HepG2 (cell line): Measurements from ENCODE around the gene CEP104. TPM values are rescaled to one million over a fixed set of nuclear protein-coding genes. Genes with fewer than 3 reads are reported as not detected.

Experiments
- ARNT ChIP-seq: fragments of 450-650 bp; IDR thresholded peaks from 2 replicates; pipeline ENCODE4 v1.6.1; 2017
- BHLHE40 ChIP-seq: IDR thresholded peaks from 2 replicates; pipeline ENCODE4 v1.6.1; 2011; ENCODE audit warnings: low read length, improper control_type of control experiment
- FOXP1 ChIP-seq, 2 experiments: fragments of 450-650 bp in 1 of 2; IDR thresholded peaks; 2 replicates each; pipeline ENCODE4 v1.6.1; 2017 to 2018; ENCODE audit warnings: antibody characterized with exemption in 1 of 2
- HCFC1 ChIP-seq: fragments of 150-350 bp; IDR thresholded peaks from 2 replicates; pipeline ENCODE4 v1.6.1; 2014; ENCODE audit warnings: low read depth, low read length
- HOXA5 ChIP-seq: sonication (generic); formaldehyde crosslinking; IDR thresholded peaks from 2 replicates; pipeline ENCODE4 v1.4.0; 2020; ENCODE audit warnings: missing genetic modification reagents
- JUN ChIP-seq: sonication (generic); formaldehyde crosslinking; IDR thresholded peaks from 2 replicates; pipeline ENCODE4 v1.4.0; 2020; ENCODE audit warnings: mild to moderate bottlenecking, missing genetic modification reagents
- MAZ ChIP-seq, 2 experiments: sonication (generic) in 1 of 2; formaldehyde crosslinking in 1 of 2; IDR thresholded peaks; 2 replicates each; pipeline versions ENCODE4 v1.5.0 to v1.6.1; 2012 to 2020; ENCODE audit warnings: low read depth in 2 of 2, mild to moderate bottlenecking in 2 of 2, borderline replicate concordance in 1 of 2, improper control_type of control experiment in 1 of 2, low read length in 1 of 2, missing genetic modification reagents in 1 of 2, moderate library complexity in 1 of 2
- MIER2 ChIP-seq: IDR thresholded peaks from 2 replicates; pipeline ENCODE4 v1.6.1; 2016; ENCODE audit warnings: missing biosample characterization, missing genetic modification reagents
- RORA ChIP-seq: sonication (generic); formaldehyde crosslinking; IDR thresholded peaks from 2 replicates; pipeline ENCODE4 v1.5.0; 2020; ENCODE audit warnings: mild to moderate bottlenecking, missing genetic modification reagents, moderate library complexity
- SNRNP70 ChIP-seq: fragments of 200-400 bp; formaldehyde crosslinking; IDR thresholded peaks from 2 replicates; pipeline ENCODE4 v1.6.1; 2017; ENCODE audit warnings: mild to moderate bottlenecking, low read depth, low read length, moderate library complexity
- THAP11 ChIP-seq: IDR thresholded peaks from 2 replicates; pipeline ENCODE4 v1.6.1; 2016; ENCODE audit warnings: missing biosample characterization, missing genetic modification reagents
- ZMYM2 ChIP-seq: sonication (generic); formaldehyde crosslinking; IDR thresholded peaks from 2 replicates; pipeline ENCODE4 v1.8.0; 2022; ENCODE audit warnings: mild to moderate bottlenecking, missing genetic modification reagents
- ZNF230 ChIP-seq: sonication (generic); formaldehyde crosslinking; IDR thresholded peaks from 2 replicates; pipeline ENCODE4 v1.4.0; 2020; ENCODE audit warnings: mild to moderate bottlenecking, missing genetic modification reagents
- ZNF430 ChIP-seq: sonication (generic); formaldehyde crosslinking; IDR thresholded peaks from 2 replicates; pipeline ENCODE4 v1.9.0; 2021; ENCODE audit warnings: mild to moderate bottlenecking, missing genetic modification reagents
- ZNF441 ChIP-seq: sonication (generic); formaldehyde crosslinking; IDR thresholded peaks from 2 replicates; pipeline ENCODE4 v1.7.0; 2021; ENCODE audit warnings: missing genetic modification reagents, borderline replicate concordance
- ZNF570 ChIP-seq: sonication (generic); formaldehyde crosslinking; IDR thresholded peaks from 2 replicates; pipeline ENCODE4 v1.4.0; 2020; ENCODE audit warnings: mild to moderate bottlenecking, missing genetic modification reagents, borderline replicate concordance
- ZNF761 ChIP-seq: sonication (generic); formaldehyde crosslinking; conservative IDR thresholded peaks from 2 replicates; pipeline ENCODE4 v1.4.0; 2020; ENCODE audit warnings: mild to moderate bottlenecking, missing genetic modification reagents
- ZNF816 ChIP-seq: sonication (generic); formaldehyde crosslinking; IDR thresholded peaks from 2 replicates; pipeline ENCODE4 v1.8.0; 2022; ENCODE audit warnings: missing genetic modification reagents, mild to moderate bottlenecking, borderline replicate concordance
- polyA plus RNA-seq, 8 experiments: library from polyadenylated mRNA; depleted of rRNA in 3 of 8; stranded (reverse) in 7 of 8; unstranded in 1 of 8; fragments of >200 nt; fragmentation: Illumina TruSeq in 4 of 8; extraction: Trizol in 4 of 8; gene quantifications; 2 replicates each; pipeline versions ENCODE4 v1.2.1 to v1.2.3, GENCODE V29; 2011 to 2016; ENCODE audit warnings: low read depth in 4 of 8, missing spikeins in 1 of 8, mixed read lengths in 1 of 8; ENCODE audit not compliant: insufficient read depth in 1 of 8
- total RNA-seq, 5 experiments: library from RNA; depleted of rRNA; stranded (reverse); fragments of >200 nt; fragmentation: Illumina TruSeq; extraction: Trizol; gene quantifications; 2 replicates each; pipeline ENCODE4 v1.2.3, GENCODE V29; 2016; ENCODE audit warnings: low read depth in 1 of 5
- TF ChIP-seq, protein P1 (sequence below): sonication (generic); formaldehyde crosslinking; IDR thresholded peaks from 2 replicates; pipeline ENCODE4 v1.4.0; 2020; ENCODE audit warnings: missing genetic modification reagents
- TF ChIP-seq, protein P2 (sequence below): sonication (generic); formaldehyde crosslinking; IDR thresholded peaks from 2 replicates; pipeline ENCODE4 v1.4.0; 2020; ENCODE audit warnings: missing genetic modification reagents, borderline replicate concordance
- TF ChIP-seq, protein P3 (sequence below): fragments of 450-650 bp; IDR thresholded peaks from 2 replicates; pipeline ENCODE4 v1.6.1; 2017

The CEP104 gene
- total and polyA plus RNA-seq, 2 of the 13 experiments (the other 11 are each of a cell fraction or from before 2014, with no cell fraction given) = 20.4 to 30.1 TPM

DNA sequence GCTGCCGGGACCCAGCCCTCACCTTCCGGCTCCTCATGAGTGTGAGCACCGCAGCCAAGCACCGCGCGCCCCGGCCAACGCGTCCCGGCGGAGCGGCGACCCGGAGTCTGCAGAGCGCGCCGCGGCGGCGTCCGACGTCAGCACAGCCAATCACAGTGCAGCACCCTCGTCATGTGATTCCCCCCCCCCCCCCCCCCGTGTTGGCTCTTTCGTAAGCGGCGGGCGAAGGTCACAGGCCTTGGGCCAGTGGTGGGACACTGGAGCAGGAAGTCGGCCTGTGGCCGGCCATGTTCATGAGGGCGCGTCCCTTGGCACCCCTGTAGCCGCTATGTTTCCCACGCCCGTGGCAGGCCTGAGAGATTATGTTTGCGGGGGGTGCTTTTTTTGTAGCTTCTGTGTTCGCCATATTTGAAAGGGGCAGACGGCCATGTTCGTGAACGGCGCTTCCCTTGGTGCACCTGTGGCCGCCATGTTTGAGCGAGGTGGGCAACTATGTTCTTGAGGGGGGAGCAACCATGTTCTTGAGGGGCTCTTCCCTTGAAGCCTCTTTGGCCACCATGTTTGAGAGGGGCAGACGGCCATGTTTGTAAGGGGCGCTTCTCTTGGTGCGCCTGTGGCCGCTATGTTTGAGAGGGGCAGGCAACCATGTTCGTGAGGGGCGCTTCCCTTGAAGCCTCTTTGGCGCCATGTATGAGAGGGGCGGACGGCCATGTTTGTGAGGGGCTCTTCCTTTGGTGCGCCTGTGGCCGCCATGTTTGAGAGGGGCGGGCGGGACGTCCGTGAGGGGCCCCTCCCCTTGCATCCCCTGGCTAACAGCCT, 43.3 kb upstream of the CEP104 start, which contains the start of gene C1orf174 (continued):
- TF ChIP-seq ZNF816 (no peak), BHLHE40 (no peak), THAP11 (CRISPR knock-in tag) (peak; percentile 88), ZNF570 (no peak), RORA (0 out of 2 replicates have a peak, but pooled peaks have one; percentile 45), HCFC1 (peak; percentile 81), FOXP1 (IDR thresholded peaks at IDR 0.05) (no peak), FOXP1 (CRISPR knock-in tag; IDR thresholded peaks at IDR 0.05) (no peak), ZNF430 (CRISPR knock-in tag) (no peak), MAZ (IDR thresholded peaks at IDR 0.05; ENCODE audit: borderline replicate concordance, low read depth, low read length) (peak; percentile 36; the same call in 1 of the 2 replicates), MAZ (CRISPR knock-in tag; IDR thresholded peaks at IDR 0.05; ENCODE audit: low read depth) (no peak; the same call in 1 of the 2 replicates), ZNF230 (CRISPR knock-in tag) (no peak), JUN (CRISPR knock-in tag) (0 out of 2 replicates have a peak, but pooled peaks have one; percentile 45), ZMYM2 (no peak), ZNF441 (CRISPR knock-in tag) (no peak), MIER2 (CRISPR knock-in tag) (no peak), ZNF761 (CRISPR knock-in tag) (0 out of 2 replicates have a peak, but pooled peaks have one; percentile 20), SNRNP70 (no peak), HOXA5 (CRISPR knock-in tag) (no peak), ARNT (no peak)
- TF ChIP-seq, protein P1, sequence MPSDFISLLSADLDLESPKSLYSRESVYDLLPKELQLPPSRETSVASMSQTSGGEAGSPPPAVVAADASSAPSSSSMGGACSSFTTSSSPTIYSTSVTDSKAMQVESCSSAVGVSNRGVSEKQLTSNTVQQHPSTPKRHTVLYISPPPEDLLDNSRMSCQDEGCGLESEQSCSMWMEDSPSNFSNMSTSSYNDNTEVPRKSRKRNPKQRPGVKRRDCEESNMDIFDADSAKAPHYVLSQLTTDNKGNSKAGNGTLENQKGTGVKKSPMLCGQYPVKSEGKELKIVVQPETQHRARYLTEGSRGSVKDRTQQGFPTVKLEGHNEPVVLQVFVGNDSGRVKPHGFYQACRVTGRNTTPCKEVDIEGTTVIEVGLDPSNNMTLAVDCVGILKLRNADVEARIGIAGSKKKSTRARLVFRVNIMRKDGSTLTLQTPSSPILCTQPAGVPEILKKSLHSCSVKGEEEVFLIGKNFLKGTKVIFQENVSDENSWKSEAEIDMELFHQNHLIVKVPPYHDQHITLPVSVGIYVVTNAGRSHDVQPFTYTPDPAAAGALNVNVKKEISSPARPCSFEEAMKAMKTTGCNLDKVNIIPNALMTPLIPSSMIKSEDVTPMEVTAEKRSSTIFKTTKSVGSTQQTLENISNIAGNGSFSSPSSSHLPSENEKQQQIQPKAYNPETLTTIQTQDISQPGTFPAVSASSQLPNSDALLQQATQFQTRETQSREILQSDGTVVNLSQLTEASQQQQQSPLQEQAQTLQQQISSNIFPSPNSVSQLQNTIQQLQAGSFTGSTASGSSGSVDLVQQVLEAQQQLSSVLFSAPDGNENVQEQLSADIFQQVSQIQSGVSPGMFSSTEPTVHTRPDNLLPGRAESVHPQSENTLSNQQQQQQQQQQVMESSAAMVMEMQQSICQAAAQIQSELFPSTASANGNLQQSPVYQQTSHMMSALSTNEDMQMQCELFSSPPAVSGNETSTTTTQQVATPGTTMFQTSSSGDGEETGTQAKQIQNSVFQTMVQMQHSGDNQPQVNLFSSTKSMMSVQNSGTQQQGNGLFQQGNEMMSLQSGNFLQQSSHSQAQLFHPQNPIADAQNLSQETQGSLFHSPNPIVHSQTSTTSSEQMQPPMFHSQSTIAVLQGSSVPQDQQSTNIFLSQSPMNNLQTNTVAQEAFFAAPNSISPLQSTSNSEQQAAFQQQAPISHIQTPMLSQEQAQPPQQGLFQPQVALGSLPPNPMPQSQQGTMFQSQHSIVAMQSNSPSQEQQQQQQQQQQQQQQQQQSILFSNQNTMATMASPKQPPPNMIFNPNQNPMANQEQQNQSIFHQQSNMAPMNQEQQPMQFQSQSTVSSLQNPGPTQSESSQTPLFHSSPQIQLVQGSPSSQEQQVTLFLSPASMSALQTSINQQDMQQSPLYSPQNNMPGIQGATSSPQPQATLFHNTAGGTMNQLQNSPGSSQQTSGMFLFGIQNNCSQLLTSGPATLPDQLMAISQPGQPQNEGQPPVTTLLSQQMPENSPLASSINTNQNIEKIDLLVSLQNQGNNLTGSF (CRISPR knock-in tag) = peak; percentile 35; the same call in 1 of the 2 replicates
- TF ChIP-seq, protein P2, sequence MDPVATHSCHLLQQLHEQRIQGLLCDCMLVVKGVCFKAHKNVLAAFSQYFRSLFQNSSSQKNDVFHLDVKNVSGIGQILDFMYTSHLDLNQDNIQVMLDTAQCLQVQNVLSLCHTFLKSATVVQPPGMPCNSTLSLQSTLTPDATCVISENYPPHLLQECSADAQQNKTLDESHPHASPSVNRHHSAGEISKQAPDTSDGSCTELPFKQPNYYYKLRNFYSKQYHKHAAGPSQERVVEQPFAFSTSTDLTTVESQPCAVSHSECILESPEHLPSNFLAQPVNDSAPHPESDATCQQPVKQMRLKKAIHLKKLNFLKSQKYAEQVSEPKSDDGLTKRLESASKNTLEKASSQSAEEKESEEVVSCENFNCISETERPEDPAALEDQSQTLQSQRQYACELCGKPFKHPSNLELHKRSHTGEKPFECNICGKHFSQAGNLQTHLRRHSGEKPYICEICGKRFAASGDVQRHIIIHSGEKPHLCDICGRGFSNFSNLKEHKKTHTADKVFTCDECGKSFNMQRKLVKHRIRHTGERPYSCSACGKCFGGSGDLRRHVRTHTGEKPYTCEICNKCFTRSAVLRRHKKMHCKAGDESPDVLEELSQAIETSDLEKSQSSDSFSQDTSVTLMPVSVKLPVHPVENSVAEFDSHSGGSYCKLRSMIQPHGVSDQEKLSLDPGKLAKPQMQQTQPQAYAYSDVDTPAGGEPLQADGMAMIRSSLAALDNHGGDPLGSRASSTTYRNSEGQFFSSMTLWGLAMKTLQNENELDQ (CRISPR knock-in tag) = no peak
- TF ChIP-seq, protein P3, sequence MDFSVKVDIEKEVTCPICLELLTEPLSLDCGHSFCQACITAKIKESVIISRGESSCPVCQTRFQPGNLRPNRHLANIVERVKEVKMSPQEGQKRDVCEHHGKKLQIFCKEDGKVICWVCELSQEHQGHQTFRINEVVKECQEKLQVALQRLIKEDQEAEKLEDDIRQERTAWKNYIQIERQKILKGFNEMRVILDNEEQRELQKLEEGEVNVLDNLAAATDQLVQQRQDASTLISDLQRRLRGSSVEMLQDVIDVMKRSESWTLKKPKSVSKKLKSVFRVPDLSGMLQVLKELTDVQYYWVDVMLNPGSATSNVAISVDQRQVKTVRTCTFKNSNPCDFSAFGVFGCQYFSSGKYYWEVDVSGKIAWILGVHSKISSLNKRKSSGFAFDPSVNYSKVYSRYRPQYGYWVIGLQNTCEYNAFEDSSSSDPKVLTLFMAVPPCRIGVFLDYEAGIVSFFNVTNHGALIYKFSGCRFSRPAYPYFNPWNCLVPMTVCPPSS = no peak
